KG1 (cell line): ENCODE measurements around the gene MRPL32.

Source experiments
- DNase-seq: peaks from one replicate; lab custom pipeline; 2025; lab: John Stamatoyannopoulos, UW

Gene MRPL32

GRCh38 chr7:42967391-42967790 lies 35.2 kb downstream of the MRPL32 start:
- no peak for DNase-seq

GRCh38 chr7:42972699-42973500 lies 40.7 kb downstream of the MRPL32 start:
- no peak for DNase-seq

- DNase-seq, result no peak
Measured at GRCh38 chr7:42976371-42976770, 44.2 kb downstream of the MRPL32 start.

- no peak for DNase-seq
Measured at GRCh38 chr7:42978496-42978895, 46.3 kb downstream of the MRPL32 start.

DNA sequence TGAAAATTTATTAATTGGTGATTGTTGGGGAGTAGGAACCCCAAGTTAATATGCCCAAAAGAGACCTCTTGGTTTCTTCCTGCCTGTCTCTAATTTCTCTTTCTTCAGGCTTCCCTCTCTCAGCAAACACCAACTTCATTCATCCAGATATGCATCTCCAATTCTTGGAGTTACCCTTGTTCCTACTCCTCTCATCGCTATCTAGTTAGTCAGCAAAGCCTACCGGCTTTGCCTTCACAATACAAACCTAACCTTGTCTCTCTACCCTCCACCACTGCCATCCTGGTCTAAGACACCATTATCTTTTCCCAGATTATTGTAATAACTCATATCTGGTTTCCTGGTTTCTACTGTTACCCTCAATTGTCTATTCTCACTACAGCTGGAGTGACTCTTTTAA lies 47.9 kb downstream of the MRPL32 start:
- no peak for DNase-seq

- DNase-seq, result no peak
Measured at GRCh38 chr7:42980514-42980913, 48.3 kb downstream of the MRPL32 start.

DNA sequence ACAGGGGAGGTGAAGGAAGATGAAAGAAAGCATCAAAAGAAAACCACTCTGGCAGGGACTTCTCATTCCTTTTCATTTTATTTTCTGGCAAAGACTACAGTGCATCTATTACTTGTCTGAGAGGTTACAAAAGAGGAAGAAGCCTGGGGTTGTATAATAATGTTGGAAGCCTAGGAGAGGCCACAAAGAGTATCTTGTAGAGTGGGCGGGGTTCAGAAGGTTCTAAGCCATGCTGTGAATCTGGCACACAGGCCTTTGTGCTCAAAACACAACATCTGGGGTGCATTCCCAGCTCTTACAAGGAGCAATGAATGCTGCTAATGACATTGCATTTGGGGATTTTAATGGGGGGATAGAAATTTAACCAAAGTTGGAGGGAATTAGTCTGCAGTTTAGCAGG lies 49.4 kb downstream of the MRPL32 start:
- no peak for DNase-seq

DNA sequence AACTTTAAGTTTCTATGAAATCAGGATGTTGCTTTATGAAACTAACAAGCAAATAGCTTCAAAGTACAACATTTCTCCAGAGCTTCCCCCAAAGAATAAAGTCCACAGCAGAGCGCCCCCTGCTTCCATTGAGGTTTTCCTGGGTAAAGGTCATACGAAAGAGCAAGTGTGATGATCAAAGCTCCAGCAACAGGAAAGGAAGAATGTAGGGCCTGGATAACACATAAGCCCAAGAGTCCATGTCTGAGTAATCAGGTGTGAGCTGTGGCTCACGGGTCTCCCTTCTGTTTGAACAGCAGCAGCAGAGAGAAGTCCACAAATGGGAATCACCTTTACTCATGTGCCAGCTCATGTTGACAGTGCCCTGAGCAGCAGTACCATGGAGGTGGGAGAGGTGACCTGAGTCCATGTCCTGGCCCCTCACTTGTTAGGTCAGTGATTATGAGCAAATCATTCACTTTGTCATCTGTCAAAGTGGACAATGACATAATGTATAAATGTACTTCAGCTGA lies 50.5 kb downstream of the MRPL32 start:
- no peak for DNase-seq

- DNase-seq, result no peak
Measured at GRCh38 chr7:42984137-42984536, 52.0 kb downstream of the MRPL32 start.

DNA sequence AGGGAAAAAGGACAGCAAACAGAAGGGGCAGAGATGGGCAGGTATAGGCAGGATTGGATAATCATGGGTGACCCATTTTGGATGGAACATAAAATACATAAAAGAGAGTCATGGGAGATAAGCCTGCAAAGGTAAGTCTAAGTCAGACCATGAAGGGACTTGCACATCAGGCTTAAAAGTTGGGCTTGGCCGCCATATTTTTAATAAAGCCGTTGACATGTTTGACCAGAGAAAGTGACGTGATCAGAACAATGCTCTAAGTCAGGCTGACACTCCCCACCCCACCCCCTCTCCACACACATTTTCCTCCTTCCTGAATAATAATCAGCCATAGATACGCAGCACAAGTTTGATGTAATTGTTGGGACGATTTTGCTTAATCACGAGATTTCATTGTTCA lies 54.0 kb downstream of the MRPL32 start:
- no peak for DNase-seq

DNA sequence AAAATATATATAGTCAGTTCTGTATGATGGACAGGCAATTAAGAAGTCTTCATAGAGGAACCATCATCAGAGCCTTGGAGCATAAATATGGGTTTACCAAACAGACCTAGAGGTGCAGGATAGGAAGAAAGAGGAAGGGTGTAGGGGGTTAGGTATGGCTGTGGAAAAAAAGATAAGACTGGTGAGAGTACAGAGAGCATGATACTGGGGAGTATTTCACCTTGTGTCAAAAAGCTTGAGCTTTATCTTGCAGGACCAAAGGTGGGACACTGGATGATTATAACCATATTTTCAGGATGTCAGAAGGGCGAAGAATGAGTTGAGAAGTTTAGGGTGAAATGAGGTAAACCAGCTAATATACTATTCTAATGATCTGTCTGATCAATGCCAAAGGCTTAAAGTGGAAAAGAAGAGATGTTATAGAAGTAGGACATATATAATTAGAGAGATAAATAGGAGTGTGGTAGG lies 54.6 kb downstream of the MRPL32 start:
- no peak for DNase-seq
